Central memory CD8-positive, alpha-beta T cell (primary cell): ENCODE data around the gene CHST11.
A peak's percentile ranks its signal among the peaks of the same experiment; 100 is the strongest.

Source experiments
- ATAC-seq: fragments of 150-1000 bp; cut with Tn5 transposase; replicated peaks from 2 replicates; pipeline ENCODE4 v1.10.0; 2022; ENCODE audit warnings: mild to moderate bottlenecking, moderate FRiP score, moderate number of reproducible peaks; ENCODE audit not compliant: poor library complexity, severe bottlenecking; ENCODE audit errors: extremely low read depth
- DNase-seq, 2 donors: peaks; one replicate each; pipeline ENCODE4 v3.0.0; 2021; ENCODE audit warnings: low spot score in 2 of 2
- H3K27ac Mint-ChIP-seq: one replicate; pipeline ENCODE4 v1.8.0; 2022; ENCODE audit warnings: low read depth, mild to moderate bottlenecking, moderate library complexity, mixed read lengths
- H3K27me3 Mint-ChIP-seq: one replicate; pipeline ENCODE4 v1.8.0; 2022; ENCODE audit warnings: mixed read lengths
- H3K36me3 Mint-ChIP-seq: one replicate; pipeline ENCODE4 v1.8.0; 2022; ENCODE audit warnings: mild to moderate bottlenecking, moderate library complexity, mixed read lengths; ENCODE audit not compliant: insufficient read depth
- H3K4me1 Mint-ChIP-seq: one replicate; pipeline ENCODE4 v1.8.0; 2022; ENCODE audit warnings: mixed read lengths
- H3K4me3 Mint-ChIP-seq: one replicate; pipeline ENCODE4 v1.8.0; 2022; ENCODE audit warnings: mild to moderate bottlenecking, moderate library complexity, mixed read lengths
- H3K9me3 Mint-ChIP-seq: one replicate; pipeline ENCODE4 v1.8.0; 2022; ENCODE audit warnings: mixed read lengths

CHST11 gene

GRCh38 chr12:104730763-104731162 lies 274.0 kb downstream of the CHST11 start:
- Mint-ChIP-seq H3K4me1 (peaks cover 77% of the 10 kb centered on the region), H3K4me3 (no peak overlapping the region), H3K9me3 (no peaks in the 10 kb centered on the region), H3K27me3 (no peaks in the 10 kb centered on the region), H3K27ac (no peak overlapping the region), H3K36me3 (peaks cover 32% of the 10 kb centered on the region)
- DNase-seq (no peak), ATAC-seq (no peak)

DNA sequence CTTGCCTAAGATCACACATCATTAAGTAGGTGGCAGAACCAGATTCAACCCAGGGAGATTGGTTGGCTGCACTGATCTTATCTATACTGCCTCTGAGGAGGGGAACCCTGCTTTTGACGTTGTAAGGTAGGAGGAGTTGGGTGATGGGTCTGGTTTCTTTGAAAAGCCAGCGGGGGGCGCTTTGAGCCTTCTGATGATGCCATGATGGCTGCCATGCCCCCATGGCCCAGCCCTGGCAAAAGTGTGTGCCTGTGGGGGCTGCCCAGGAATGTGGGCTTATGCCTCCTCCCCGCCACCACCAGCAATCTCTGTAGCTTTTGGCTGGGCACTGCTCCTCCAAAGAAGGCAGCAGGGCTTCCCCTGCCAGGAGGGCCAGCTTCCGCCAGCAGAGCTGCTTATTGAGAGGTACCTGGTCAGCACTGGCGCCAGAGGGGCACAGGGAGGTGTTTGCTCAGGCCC lies 277.0 kb downstream of the CHST11 start:
- ATAC-seq (peak; percentile 51), DNase-seq (no peak)
- Mint-ChIP-seq H3K27ac (no peak overlapping the region), H3K36me3 (peaks cover 34% of the 10 kb centered on the region), H3K27me3 (no peaks in the 10 kb centered on the region), H3K4me1 (peaks cover 84% of the 10 kb centered on the region), H3K4me3 (no peak overlapping the region), H3K9me3 (no peaks in the 10 kb centered on the region)

- H3K9me3 Mint-ChIP-seq: no peaks in the 10 kb centered on the region
- H3K4me1 Mint-ChIP-seq: peaks cover 84% of the 10 kb centered on the region
- no peaks in the 10 kb centered on the region for H3K27me3 Mint-ChIP-seq
- H3K4me3 Mint-ChIP-seq: no peak overlapping the region
- peak overlapping the region; percentile 91 for H3K27ac Mint-ChIP-seq
- peaks cover 29% of the 10 kb centered on the region for H3K36me3 Mint-ChIP-seq
- DNase-seq: no peak
- ATAC-seq: no peak
These were observed 277.9 kb downstream of the CHST11 start for GRCh38 chr12:104734541-104735095.

DNA sequence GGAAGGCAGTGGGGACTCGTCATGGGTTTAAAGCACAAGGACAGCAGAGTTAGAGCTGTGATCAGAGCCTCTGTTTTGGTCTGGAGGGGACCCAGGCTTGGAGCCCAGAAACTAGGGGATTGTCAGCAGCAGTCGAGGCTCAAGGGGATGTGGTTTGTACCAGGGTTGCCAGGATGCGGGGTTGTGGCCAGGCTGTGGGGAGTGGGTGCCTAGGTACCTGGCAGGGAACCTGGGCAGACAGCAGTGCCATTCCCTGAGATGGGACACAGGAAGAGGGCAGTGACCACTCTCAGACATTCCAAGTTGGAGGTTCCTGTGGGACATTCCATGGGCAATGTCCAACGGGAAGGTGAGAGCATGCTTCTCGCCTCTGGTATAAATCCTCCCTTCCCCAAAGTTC lies 279.1 kb downstream of the CHST11 start:
- H3K36me3 Mint-ChIP-seq: peaks cover 25% of the 10 kb centered on the region
- H3K4me3 Mint-ChIP-seq: peak overlapping the region; percentile 19
- H3K27ac Mint-ChIP-seq: peak overlapping the region; percentile 91
- no peak for DNase-seq
- no peak for ATAC-seq
- H3K4me1 Mint-ChIP-seq: peaks cover 86% of the 10 kb centered on the region
- no peaks in the 10 kb centered on the region for H3K9me3 Mint-ChIP-seq
- no peaks in the 10 kb centered on the region for H3K27me3 Mint-ChIP-seq

- no peaks in the 10 kb centered on the region for H3K27me3 Mint-ChIP-seq
These were observed 279.6 kb downstream of the CHST11 start for GRCh38 chr12:104736307-104736706.

GRCh38 chr12:104737113-104737512 lies 280.4 kb downstream of the CHST11 start:
- H3K4me3 Mint-ChIP-seq: no peak overlapping the region
- H3K27me3 Mint-ChIP-seq: no peaks in the 10 kb centered on the region
- peaks cover 26% of the 10 kb centered on the region for H3K36me3 Mint-ChIP-seq
- no peaks in the 10 kb centered on the region for H3K9me3 Mint-ChIP-seq
- DNase-seq (no peak), ATAC-seq (no peak)
- H3K27ac Mint-ChIP-seq: peak overlapping the region; percentile 54
- H3K4me1 Mint-ChIP-seq: peaks cover 86% of the 10 kb centered on the region

More at GRCh38 chr12:104736307-104736706, 279.6 kb downstream of the CHST11 start:
- Mint-ChIP-seq H3K36me3 (peaks cover 22% of the 10 kb centered on the region), H3K27ac (peak overlapping the region; percentile 91), H3K4me1 (peaks cover 86% of the 10 kb centered on the region), H3K4me3 (no peak overlapping the region), H3K9me3 (no peaks in the 10 kb centered on the region)
- no peak for DNase-seq
- ATAC-seq: no peak

GRCh38 chr12:104737791-104738301 lies 281.1 kb downstream of the CHST11 start:
- Mint-ChIP-seq H3K9me3 (no peaks in the 10 kb centered on the region), H3K4me3 (no peak overlapping the region), H3K27ac (peak overlapping the region; percentile 54), H3K36me3 (peaks cover 24% of the 10 kb centered on the region), H3K4me1 (peaks cover 86% of the 10 kb centered on the region), H3K27me3 (no peaks in the 10 kb centered on the region)
- DNase-seq (no peak), ATAC-seq (no peak)

DNA sequence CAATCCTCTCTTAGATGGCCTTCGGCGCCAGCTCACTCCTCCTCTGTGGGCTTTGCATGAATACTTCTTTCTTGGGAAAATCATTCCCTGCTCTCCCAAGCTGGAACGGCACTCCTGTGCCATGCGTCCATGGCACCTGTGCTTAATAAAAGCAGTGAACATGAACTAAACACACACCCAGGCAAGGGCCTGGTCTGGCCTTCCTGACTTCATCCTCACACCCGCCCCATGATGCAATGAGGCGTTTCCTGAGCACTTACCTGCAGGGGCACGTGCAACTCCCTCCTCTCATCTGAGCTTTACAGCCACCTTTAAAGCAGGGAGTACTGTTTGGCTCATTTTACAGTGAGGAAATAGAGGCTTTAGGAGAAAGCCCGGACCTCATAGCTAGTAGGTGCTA lies 281.6 kb downstream of the CHST11 start:
- H3K27ac Mint-ChIP-seq: peak overlapping the region; percentile 54
- DNase-seq (no peak), ATAC-seq (no peak)
- H3K4me3 Mint-ChIP-seq: peak overlapping the region; percentile 58
- no peaks in the 10 kb centered on the region for H3K27me3 Mint-ChIP-seq
- peaks cover 85% of the 10 kb centered on the region for H3K4me1 Mint-ChIP-seq
- H3K9me3 Mint-ChIP-seq: no peaks in the 10 kb centered on the region
- peaks cover 23% of the 10 kb centered on the region for H3K36me3 Mint-ChIP-seq

- no peaks in the 10 kb centered on the region for H3K27me3 Mint-ChIP-seq
- no peaks in the 10 kb centered on the region for H3K9me3 Mint-ChIP-seq
- H3K27ac Mint-ChIP-seq: peak overlapping the region; percentile 54
- peaks cover 83% of the 10 kb centered on the region for H3K4me1 Mint-ChIP-seq
- peaks cover 23% of the 10 kb centered on the region for H3K36me3 Mint-ChIP-seq
- DNase-seq (no peak), ATAC-seq (no peak)
- H3K4me3 Mint-ChIP-seq: peak overlapping the region; percentile 58
These were observed 282.3 kb downstream of the CHST11 start for GRCh38 chr12:104738776-104739642.

DNA sequence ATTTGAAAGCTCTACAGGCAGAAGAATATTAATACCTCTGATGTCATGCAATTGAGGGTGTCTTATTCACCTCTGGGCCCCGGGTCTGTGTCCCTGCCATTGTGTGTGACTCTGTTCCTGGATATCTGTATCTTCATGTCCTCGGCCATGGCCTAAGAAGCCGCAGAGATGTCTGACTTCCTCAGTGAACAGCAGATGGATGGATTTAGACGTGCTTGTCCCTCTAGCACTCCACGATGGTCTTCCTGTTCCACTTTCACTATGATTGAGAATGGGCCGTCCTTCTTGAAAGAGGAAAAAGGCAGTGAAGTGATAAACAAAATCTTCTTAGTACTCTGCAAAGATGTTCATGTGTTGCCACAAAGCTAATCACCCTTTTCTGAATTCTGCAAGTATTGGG lies 283.9 kb downstream of the CHST11 start:
- Mint-ChIP-seq H3K4me1 (peaks cover 85% of the 10 kb centered on the region), H3K36me3 (peaks cover 16% of the 10 kb centered on the region), H3K27me3 (no peaks in the 10 kb centered on the region), H3K9me3 (no peaks in the 10 kb centered on the region), H3K4me3 (peak overlapping the region; percentile 29), H3K27ac (peak overlapping the region; percentile 51)
- peak; percentile 55 for ATAC-seq
- DNase-seq: no peak

DNA sequence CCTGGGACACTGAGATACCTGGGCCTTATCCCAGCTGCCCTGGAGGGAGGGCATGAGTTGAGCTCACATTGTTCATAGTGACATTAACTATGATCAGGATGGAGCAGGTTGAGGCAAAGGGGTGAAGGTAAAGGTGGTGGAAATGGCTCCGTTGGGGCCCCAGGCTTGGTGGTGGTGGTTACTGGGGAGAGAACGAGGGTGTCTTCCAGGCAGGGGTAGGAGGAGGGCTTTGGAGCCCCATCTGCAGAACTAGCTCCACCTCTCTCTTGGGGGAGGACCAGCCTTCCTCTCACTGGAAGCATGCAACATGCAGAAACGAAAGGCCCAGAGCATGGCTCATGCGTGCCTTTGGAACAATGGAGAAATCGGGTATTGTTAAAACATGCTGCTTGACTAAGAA lies 284.3 kb downstream of the CHST11 start:
- ATAC-seq (peak; percentile 16), DNase-seq (no peak)
- peaks cover 13% of the 10 kb centered on the region for H3K36me3 Mint-ChIP-seq
- peak overlapping the region; percentile 51 for H3K27ac Mint-ChIP-seq
- H3K4me3 Mint-ChIP-seq: peak overlapping the region; percentile 29
- H3K27me3 Mint-ChIP-seq: no peaks in the 10 kb centered on the region
- no peaks in the 10 kb centered on the region for H3K9me3 Mint-ChIP-seq
- H3K4me1 Mint-ChIP-seq: peaks cover 85% of the 10 kb centered on the region

DNA sequence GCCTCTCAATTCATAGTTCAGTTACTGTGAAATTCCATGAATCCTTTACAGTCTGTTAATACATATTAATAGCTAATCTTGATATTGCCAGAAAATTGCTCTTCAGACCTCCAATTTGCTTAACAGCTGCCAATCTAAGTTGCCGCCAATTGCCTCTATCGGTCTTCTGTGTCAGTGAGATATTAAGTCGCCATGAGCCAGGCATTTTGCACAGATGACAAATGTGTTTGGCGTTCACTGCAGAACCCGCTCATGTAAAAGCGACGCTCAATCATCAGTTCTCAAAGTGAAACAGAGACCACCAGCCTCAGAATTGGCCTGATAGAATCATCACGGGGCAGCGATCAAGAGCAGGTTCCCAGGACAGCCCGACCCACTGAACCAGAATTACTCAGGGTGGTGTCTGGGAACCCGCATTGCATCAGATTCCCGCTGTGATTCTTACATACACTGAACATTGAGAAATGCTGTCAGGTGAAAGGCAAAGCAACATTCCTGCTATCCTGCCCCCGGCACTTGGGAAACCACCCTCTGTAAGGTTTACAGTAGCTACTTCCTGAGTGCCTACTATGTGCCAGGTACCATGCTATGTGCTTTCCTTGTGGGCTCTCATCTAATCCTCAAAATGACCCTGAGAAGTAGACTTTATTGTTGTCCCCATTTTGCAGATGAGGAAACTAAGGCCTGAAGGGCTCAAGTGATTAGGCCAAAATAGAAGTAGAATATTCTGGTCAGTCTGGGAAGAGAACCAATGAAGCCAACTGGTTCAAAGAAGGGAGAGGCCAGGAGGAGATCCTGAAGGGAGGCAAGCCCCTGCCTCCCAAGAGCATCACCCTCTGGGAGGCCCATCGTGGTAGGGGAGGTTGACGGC lies 285.0 kb downstream of the CHST11 start:
- Mint-ChIP-seq H3K27ac (peak overlapping the region; percentile 51), H3K9me3 (no peaks in the 10 kb centered on the region), H3K4me1 (peaks cover 87% of the 10 kb centered on the region), H3K27me3 (no peaks in the 10 kb centered on the region), H3K4me3 (no peak overlapping the region), H3K36me3 (peaks cover 10% of the 10 kb centered on the region)
- ATAC-seq (no peak), DNase-seq (no peak)
